ENCODE data around the gene TUBGCP3.

Gene TUBGCP3

DNA sequence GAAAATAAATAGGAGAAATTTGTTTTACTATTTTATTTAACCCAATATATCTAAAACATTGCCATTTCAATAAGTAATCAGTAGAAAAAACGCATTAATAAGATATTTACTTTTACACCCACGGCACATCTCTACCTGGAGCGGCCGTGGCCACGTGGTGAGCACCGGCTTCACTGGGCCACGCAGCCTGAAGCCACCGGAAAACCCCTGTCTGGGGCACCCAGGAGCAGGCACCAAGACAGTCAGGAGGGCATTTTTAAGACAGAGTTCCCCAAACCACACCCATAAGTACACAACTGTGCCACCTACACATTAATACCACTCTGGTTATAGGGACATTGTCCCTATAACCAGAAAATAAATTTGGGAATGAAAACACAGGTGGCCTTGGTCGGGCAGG lies 130.9 kb downstream of the TUBGCP3 start:
- FAIRE-seq: no peak
- no peak for TF ChIP-seq POLR2A (IDR thresholded peaks at IDR 0.05; ENCODE audit: low read depth, low read length)
- DNase-seq (ENCODE audit: insufficient read length, low spot score): no peak

- FAIRE-seq (no peak), DNase-seq (ENCODE audit: insufficient read length, low spot score) (no peak)
- no peak for TF ChIP-seq POLR2A (IDR thresholded peaks at IDR 0.05; ENCODE audit: low read depth, low read length)
These were observed 131.6 kb downstream of the TUBGCP3 start for GRCh38 chr13:112456138-112457056.

GRCh38 chr13:112455476-112456059 lies 132.4 kb downstream of the TUBGCP3 start:
- no peak for DNase-seq (ENCODE audit: insufficient read length, low spot score)
- no peak for FAIRE-seq
- no peak for TF ChIP-seq POLR2A (IDR thresholded peaks at IDR 0.05; ENCODE audit: low read depth, low read length)

GRCh38 chr13:112454648-112455334 lies 133.2 kb downstream of the TUBGCP3 start:
- FAIRE-seq (no peak), DNase-seq (ENCODE audit: insufficient read length, low spot score) (no peak)
- no peak for TF ChIP-seq POLR2A (IDR thresholded peaks at IDR 0.05; ENCODE audit: low read depth, low read length)

GRCh38 chr13:112453874-112454647 lies 133.9 kb downstream of the TUBGCP3 start:
- no peak for DNase-seq (ENCODE audit: insufficient read length, low spot score)
- FAIRE-seq: no peak
- TF ChIP-seq POLR2A (IDR thresholded peaks at IDR 0.05; ENCODE audit: low read depth, low read length): no peak

DNA sequence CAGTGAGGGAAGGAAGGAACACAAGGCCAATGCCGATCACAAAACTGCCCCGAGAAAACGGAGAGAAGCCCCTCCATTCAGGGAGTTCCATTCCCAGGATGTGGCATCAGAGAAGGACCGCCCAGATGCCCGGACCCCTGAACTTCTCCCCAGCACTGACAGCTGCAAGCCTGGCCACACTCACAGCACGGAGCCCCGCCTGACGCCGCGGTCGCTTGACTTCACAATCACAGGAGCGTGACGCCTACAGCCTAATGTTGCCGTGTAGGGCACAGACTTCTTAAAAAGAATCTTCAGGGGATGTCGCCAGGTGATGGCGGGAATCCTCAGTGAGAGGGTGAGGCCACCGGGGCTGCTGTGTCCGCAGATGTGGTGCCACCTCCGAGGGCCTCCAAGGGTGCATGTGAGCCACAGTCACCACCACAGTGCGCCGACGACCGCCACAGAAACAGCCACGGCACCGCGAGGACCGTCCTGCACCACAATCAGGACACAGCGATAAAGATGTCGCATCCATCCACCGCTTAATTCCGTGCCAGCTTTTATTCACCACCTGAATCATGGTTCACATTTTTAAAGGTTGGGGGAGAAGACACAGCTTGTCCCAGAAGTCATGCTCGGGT lies 134.6 kb downstream of the TUBGCP3 start:
- TF ChIP-seq POLR2A (IDR thresholded peaks at IDR 0.05; ENCODE audit: low read depth, low read length): no peak
- no peak for DNase-seq (ENCODE audit: insufficient read length, low spot score)
- no peak for FAIRE-seq

DNA sequence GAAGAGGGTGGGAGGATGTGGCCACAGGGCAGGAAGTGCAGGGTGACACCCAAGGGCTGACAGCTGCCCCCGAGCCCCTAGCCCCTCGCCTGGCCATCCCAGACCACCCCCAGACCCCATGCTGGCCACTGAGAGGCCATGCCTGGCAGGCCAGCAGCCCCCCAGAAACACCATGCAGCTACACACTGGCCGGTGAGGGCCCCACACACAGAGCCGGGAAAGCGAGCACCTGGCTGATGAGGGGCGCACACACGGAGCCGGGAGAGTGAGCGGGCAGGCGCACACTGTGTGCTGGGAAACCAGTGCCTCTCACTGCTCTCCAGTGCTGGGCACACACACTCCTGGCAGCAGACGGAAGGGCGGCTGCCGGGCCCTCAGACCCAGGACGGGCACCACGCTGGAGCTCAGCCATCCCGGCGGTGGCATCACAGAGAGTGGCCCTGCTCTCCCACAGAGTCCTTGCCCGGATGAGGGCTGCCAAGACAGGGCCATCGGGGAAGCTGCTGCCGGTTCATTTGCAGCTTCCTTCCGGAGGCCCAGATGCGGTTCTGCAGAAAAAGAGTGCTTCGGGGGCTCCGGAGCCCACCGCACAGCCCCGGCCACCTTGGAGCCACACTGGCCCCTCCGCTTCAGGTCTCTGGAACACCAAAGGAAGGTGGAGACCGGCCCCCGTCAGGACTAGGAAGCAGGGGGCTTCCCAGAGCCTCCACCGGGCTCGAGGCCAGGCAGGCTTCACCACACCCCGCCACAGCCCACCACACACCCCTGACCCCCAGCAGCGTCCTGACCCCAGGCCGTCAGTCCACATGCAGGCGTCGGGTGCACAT lies 135.4 kb downstream of the TUBGCP3 start:
- no peak for DNase-seq (ENCODE audit: insufficient read length, low spot score)
- no peak for TF ChIP-seq POLR2A (IDR thresholded peaks at IDR 0.05; ENCODE audit: low read depth, low read length)
- no peak for FAIRE-seq

GRCh38 chr13:112451512-112452379 lies 136.2 kb downstream of the TUBGCP3 start:
- DNase-seq (ENCODE audit: insufficient read length, low spot score): no peak
- TF ChIP-seq POLR2A (IDR thresholded peaks at IDR 0.05; ENCODE audit: low read depth, low read length): no peak
- FAIRE-seq: no peak

GRCh38 chr13:112450904-112451240 lies 137.1 kb downstream of the TUBGCP3 start:
- FAIRE-seq (no peak), DNase-seq (ENCODE audit: insufficient read length, low spot score) (no peak)
- no peak for TF ChIP-seq POLR2A (IDR thresholded peaks at IDR 0.05; ENCODE audit: low read depth, low read length)

GRCh38 chr13:112450118-112450903 lies 137.6 kb downstream of the TUBGCP3 start:
- FAIRE-seq (no peak), DNase-seq (ENCODE audit: insufficient read length, low spot score) (no peak)
- TF ChIP-seq POLR2A (IDR thresholded peaks at IDR 0.05; ENCODE audit: low read depth, low read length): no peak

- FAIRE-seq (no peak), DNase-seq (ENCODE audit: insufficient read length, low spot score) (no peak)
- TF ChIP-seq POLR2A (IDR thresholded peaks at IDR 0.05; ENCODE audit: low read depth, low read length): no peak
These were observed 138.4 kb downstream of the TUBGCP3 start for GRCh38 chr13:112449545-112449930.

All from H54 (cell line).